Peyer's patch (tissue), 4 donors: Measurements from ENCODE around the gene TRIP6.

ENCODE experiments used
- POLR2A ChIP-seq, 2 donors: fragments of 450-650 bp; IDR thresholded peaks; one replicate each; pipeline ENCODE4 v1.5.1; 2017; ENCODE audit warnings: antibody characterized with exemption in 2 of 2, mild to moderate bottlenecking in 2 of 2, moderate library complexity in 2 of 2
- TF ChIP-seq, protein P1 (sequence below), 6 experiments: fragments of 450-650 bp in 4 of 6; fragments of 200-600 bp in 2 of 6; sonication (generic) in 1 of 6; IDR thresholded peaks; one replicate each; pipeline ENCODE4 v1.5.1; 2017 to 2019; ENCODE audit warnings: antibody characterized with exemption in 6 of 6, mild to moderate bottlenecking in 3 of 6, moderate library complexity in 1 of 6

DNA sequence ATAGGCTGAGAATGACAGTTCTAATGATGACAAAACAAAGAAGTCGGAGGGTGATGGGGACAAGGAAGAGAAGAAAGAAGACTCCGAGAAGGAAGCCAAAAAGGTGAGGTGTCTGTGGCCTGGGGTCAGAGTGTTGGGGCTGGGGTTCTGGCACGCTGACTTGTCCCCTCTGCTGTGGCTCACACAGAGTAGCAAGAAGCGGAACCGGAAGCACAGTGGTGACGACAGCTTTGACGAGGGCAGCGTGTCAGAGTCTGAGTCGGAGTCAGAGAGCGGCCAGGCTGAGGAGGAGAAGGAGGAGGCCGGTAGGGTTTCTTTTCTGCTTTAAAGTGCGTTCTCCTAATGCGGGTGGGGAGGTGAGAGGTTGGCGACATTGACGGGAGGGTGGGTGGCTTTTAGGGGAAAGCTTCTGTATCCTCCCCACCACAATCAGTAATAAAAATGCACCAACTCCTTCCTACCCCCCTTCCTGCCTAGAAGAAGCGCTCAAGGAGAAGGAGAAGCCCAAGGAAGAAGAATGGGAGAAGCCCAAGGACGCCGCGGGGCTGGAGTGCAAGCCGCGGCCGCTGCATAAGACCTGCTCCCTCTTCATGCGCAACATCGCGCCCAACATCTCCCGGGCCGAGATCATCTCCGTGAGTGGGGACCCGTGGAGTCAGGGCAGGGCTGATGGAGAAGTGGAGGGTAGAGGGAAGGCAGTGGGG lies 17.7 kb downstream of the TRIP6 start:
- TF ChIP-seq, protein P1, sequence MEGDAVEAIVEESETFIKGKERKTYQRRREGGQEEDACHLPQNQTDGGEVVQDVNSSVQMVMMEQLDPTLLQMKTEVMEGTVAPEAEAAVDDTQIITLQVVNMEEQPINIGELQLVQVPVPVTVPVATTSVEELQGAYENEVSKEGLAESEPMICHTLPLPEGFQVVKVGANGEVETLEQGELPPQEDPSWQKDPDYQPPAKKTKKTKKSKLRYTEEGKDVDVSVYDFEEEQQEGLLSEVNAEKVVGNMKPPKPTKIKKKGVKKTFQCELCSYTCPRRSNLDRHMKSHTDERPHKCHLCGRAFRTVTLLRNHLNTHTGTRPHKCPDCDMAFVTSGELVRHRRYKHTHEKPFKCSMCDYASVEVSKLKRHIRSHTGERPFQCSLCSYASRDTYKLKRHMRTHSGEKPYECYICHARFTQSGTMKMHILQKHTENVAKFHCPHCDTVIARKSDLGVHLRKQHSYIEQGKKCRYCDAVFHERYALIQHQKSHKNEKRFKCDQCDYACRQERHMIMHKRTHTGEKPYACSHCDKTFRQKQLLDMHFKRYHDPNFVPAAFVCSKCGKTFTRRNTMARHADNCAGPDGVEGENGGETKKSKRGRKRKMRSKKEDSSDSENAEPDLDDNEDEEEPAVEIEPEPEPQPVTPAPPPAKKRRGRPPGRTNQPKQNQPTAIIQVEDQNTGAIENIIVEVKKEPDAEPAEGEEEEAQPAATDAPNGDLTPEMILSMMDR (IDR thresholded peaks at IDR 0.05): no peak
- no peak for TF ChIP-seq POLR2A (IDR thresholded peaks at IDR 0.05)
